NOMO-1 (cell line): ENCODE data around the gene CACNA1C.
A peak's percentile ranks its signal among the peaks of the same experiment; 100 is the strongest.

Source experiments
- DNase-seq, 2 experiments: peaks; one replicate each; lab custom pipeline; 2025; ENCODE audit not compliant: unreplicated experiment in 2 of 2; lab: John Stamatoyannopoulos, UW

CACNA1C gene

DNA sequence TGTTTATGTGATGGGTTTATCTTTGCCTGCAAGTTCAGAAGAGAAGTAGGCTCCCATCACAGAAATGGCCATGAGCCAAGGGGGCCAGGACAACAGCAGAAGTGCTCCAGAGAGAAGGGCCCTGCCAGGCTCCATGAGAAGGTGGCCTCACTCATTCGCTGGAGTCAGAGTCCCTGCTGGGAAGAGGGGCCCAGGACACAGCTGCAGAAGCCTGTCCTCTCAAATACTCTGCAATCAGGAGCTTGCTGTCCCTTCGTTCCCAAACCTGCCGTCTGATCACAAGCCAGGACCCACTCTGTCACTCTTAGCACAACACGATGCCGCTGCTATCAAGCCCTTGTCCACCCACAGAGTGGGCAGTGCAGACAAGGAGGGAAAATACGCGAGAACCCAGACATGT lies 435.8 kb downstream of the CACNA1C start:
- DNase-seq = no peak

- DNase-seq = no peak
These were observed 436.5 kb downstream of the CACNA1C start for GRCh38 chr12:2489275-2489674.

- no peak for DNase-seq
These were observed 438.0 kb downstream of the CACNA1C start for GRCh38 chr12:2490831-2491230.

GRCh38 chr12:2491349-2491748 lies 438.6 kb downstream of the CACNA1C start:
- DNase-seq = peak in 1 of 2 experiments; percentile 7

DNA sequence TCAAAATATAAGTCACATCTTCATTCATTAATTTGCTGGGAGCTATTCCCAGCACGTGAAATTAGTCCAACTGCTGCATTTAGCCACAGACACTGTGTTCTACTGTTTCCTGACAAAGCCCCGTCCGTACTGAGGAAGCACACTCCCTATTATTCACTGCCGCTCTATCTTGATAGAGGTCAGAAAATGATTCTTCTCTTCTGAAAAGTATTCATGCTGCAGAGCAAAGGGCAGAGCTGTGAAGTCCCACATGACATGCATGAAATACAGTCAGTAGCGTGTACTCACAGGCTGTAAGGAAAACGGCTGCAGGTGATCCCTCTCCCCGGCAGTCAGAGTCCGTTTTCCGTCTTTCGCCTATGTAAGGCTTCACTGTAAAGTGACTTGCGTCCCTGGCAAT lies 439.4 kb downstream of the CACNA1C start:
- DNase-seq = no peak

DNA sequence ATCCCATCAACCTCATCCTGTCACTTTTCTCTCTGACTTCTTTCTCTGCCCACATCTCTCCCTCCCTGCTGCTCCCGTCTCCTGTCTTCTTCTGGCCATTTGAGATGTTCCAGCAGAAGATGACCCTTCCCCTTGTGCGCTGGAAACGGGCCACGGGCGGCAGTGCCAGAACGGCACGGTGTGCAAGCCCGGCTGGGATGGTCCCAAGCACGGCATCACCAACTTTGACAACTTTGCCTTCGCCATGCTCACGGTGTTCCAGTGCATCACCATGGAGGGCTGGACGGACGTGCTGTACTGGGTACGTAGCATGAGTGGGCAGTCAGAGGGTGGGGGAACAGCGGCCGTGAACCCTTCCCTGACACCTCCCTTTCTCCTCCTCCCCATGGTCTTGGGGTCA lies 440.3 kb downstream of the CACNA1C start:
- no peak for DNase-seq

GRCh38 chr12:2494486-2495192 lies 441.9 kb downstream of the CACNA1C start:
- no peak for DNase-seq

- no peak for DNase-seq
These were observed 442.8 kb downstream of the CACNA1C start for GRCh38 chr12:2495417-2496112.

DNA sequence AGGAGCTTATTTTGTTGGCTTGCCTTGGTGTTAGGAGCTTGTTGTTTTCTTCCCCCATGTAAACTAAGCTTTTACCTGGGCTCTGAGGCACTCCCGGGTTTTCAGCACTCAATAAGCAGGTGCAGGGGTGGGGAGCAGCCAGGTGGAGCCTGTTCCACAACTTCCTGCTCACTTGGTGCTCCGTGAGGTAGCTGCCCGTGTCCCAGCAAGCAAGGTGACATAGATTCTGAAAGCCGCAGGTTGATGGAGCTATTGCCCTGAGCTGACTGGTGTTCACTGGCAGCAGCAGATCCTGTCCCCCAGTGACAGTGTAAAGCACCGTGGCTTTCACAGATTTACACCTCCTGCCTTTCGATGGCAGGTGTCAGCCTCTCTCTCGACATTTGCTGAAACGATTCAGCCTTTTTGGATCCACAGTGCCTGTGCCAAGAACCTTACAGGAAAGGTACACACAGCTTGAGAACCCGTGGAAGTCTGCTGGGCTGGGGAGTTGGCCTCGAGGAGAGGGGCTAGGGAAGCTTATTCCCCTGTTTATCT lies 446.2 kb downstream of the CACNA1C start:
- DNase-seq = no peak

- peak; percentile 36 to 45 for DNase-seq
These were observed 448.8 kb downstream of the CACNA1C start for GRCh38 chr12:2501464-2502191.

DNA sequence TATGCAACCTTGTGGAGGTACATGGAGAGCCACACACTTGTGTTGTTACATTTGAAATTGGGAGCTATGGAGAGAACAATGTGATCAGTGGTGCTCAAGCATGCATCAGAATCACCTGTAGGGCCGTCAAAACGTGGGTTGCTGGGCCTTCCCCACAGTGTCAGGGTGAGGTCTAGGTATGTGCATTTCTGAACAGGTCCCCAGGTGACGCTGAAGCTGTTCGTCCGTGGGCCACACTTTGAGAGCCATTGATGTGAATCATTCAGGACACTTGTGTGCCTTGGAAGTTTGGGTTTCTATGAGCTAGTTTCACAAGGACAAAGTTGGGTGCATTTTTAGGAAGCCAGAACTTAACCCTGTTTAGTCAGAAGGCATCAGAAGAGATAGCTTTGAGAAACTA lies 450.2 kb downstream of the CACNA1C start:
- no peak for DNase-seq

GRCh38 chr12:2503762-2504161 lies 451.0 kb downstream of the CACNA1C start:
- no peak for DNase-seq

- no peak for DNase-seq
These were observed 451.8 kb downstream of the CACNA1C start for GRCh38 chr12:2504577-2504976.

DNA sequence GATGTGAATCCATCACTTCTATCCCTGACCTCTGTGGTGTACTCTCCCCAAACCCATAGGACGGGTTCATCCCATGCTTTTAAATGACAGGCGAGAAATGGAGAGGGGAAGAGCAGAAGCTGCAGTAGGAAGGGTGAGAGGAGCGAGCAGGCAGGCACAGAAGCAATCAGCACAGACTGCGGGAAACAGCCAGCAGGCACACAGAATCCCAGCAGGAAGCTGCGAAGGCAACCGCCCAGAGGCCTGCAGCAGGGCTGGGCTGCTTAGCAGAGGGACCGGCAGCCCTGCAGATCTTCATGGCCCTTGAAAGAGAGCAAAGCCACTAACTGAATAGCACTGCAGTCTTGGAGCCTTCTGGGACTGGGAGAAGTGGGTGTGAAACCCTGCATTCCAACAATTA lies 455.0 kb downstream of the CACNA1C start:
- no peak for DNase-seq

GRCh38 chr12:2509137-2509536 lies 456.4 kb downstream of the CACNA1C start:
- no peak for DNase-seq

- DNase-seq = no peak
These were observed 457.3 kb downstream of the CACNA1C start for GRCh38 chr12:2510045-2510444.

GRCh38 chr12:2513141-2514037 lies 460.6 kb downstream of the CACNA1C start:
- no peak for DNase-seq

- no peak for DNase-seq
These were observed 461.2 kb downstream of the CACNA1C start for GRCh38 chr12:2514038-2514340.

DNA sequence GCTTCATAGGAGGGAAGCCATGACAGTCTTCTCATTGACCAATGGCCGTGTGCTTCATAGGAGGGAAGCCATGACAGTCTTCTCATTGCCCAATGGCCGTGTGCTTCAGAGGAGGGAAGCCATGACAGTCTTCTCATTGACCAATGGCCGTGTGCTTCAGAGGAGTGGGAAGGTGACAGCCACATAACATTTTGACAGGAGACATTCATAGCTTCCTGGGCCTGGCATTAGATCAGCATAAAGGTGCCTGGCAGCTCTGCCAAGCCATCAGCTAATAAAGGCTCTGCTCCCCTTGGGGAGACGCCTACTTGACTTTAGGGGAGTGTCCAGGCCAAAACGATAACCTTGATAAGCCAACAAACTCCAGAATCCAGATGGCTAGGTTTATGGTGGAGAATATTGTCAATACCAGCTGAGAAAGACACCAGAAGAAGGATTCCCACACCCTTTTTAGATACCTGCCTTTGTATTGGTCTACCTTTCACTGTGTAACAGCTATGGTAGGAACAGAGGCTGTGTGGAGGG lies 468.0 kb downstream of the CACNA1C start:
- no peak for DNase-seq

DNA sequence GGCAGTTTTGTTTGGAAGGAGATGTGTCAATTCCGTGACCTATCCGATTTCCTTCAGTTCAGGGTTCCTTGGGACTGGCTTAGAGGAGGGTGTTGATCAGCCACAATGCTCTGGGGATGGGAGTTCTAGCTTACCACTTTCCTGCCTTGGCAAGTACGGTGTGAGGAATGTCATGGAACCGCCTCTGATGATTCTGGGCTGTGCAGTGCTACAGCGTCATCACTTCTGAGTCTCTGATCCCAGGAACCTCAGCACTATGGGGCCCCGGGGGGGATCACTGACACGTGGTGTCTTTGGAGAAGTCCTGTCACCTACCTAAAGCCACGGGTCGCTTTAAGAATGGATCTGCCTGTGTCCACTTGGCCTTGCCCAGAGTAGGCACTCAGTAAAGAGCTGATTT lies 470.5 kb downstream of the CACNA1C start:
- no peak for DNase-seq
